Omental fat pad (tissue), 4 donors: ENCODE results near the gene NOL8. TPM values are rescaled to one million over a fixed set of nuclear protein-coding genes. Genes with fewer than 3 reads are reported as not detected.

Experiments
- ATAC-seq: fragments of 150-250 bp; one replicate; pipeline ENCODE4 v1.9.1; 2016; ENCODE audit warnings: mild to moderate bottlenecking, moderate library complexity; ENCODE audit not compliant: low FRiP score
- DNase-seq: peaks from one replicate; pipeline ENCODE4 v3.0.0-alpha.2; 2019; ENCODE audit warnings: low spot score
- total RNA-seq, 4 donors: library from RNA; depleted of rRNA; stranded (reverse); fragments of >200 nt; gene quantifications; one replicate each; pipeline ENCODE4 v1.1.0, GENCODE V29; 2016
- TF ChIP-seq, protein P1 (sequence below), 3 donors: fragments of 450-650 bp; IDR thresholded peaks; one replicate each; pipeline ENCODE4 v1.5.1; 2016 to 2017; ENCODE audit warnings: antibody characterized with exemption in 3 of 3, mild to moderate bottlenecking in 3 of 3, moderate library complexity in 2 of 3

NOL8 gene
- total RNA-seq, 4 donors from 2014 or later, result 25.2 to 49.1 (median 34.7) TPM

GRCh38 chr9:92295827-92296258 lies 29.3 kb downstream of the NOL8 start:
- DNase-seq (no peak), ATAC-seq (no peak)
- TF ChIP-seq, protein P1, sequence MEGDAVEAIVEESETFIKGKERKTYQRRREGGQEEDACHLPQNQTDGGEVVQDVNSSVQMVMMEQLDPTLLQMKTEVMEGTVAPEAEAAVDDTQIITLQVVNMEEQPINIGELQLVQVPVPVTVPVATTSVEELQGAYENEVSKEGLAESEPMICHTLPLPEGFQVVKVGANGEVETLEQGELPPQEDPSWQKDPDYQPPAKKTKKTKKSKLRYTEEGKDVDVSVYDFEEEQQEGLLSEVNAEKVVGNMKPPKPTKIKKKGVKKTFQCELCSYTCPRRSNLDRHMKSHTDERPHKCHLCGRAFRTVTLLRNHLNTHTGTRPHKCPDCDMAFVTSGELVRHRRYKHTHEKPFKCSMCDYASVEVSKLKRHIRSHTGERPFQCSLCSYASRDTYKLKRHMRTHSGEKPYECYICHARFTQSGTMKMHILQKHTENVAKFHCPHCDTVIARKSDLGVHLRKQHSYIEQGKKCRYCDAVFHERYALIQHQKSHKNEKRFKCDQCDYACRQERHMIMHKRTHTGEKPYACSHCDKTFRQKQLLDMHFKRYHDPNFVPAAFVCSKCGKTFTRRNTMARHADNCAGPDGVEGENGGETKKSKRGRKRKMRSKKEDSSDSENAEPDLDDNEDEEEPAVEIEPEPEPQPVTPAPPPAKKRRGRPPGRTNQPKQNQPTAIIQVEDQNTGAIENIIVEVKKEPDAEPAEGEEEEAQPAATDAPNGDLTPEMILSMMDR (IDR thresholded peaks at IDR 0.05), result no peak

DNA sequence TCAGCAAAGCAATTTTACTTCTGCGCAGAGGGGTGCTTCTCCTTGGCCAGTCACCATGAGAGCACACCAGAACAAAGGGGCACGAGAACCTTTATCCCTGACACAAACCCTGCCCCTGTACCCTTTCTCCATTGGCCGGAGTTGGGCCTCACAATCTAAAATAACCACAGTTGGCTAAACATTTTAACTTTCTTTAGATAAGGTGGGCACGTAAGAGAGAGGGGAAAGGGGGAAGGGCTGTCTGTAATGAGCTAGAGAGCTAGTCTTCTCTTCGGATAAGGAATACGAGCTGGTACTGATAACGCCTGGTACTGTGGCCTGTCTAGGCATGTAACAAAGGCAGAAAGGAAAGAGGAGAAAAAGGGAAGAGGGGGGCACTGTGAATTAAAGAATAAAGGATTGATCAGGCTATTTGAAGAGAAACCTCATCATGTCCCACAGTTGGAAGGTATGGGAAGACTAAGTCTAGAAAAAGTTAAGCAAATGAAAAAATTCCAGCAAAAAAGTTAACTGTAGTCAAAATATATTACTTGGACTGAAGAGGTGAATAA lies 29.8 kb downstream of the NOL8 start:
- TF ChIP-seq, protein P1 (IDR thresholded peaks at IDR 0.05), result no peak
- ATAC-seq (no peak), DNase-seq (no peak)

GRCh38 chr9:92294297-92294676 lies 30.9 kb downstream of the NOL8 start:
- ATAC-seq (peak; percentile 15), DNase-seq (no peak)
- TF ChIP-seq, protein P1 (IDR thresholded peaks at IDR 0.05), result no peak

- TF ChIP-seq, protein P1 (IDR thresholded peaks at IDR 0.05), result no peak
- peak; percentile 98 for ATAC-seq
- DNase-seq, result peak; percentile 99
Measured at GRCh38 chr9:92293452-92294296, 31.5 kb downstream of the NOL8 start, which contains the start of gene IARS1. Gene IARS1 (minus strand): TSS chr9:92293697. CDS start chr9:92289419, 4,278 bp downstream.

- ATAC-seq, result no peak
- no peak for DNase-seq
- TF ChIP-seq, protein P1 (IDR thresholded peaks at IDR 0.05), result no peak
Measured at GRCh38 chr9:92293075-92293354, 32.1 kb downstream of the NOL8 start.

DNA sequence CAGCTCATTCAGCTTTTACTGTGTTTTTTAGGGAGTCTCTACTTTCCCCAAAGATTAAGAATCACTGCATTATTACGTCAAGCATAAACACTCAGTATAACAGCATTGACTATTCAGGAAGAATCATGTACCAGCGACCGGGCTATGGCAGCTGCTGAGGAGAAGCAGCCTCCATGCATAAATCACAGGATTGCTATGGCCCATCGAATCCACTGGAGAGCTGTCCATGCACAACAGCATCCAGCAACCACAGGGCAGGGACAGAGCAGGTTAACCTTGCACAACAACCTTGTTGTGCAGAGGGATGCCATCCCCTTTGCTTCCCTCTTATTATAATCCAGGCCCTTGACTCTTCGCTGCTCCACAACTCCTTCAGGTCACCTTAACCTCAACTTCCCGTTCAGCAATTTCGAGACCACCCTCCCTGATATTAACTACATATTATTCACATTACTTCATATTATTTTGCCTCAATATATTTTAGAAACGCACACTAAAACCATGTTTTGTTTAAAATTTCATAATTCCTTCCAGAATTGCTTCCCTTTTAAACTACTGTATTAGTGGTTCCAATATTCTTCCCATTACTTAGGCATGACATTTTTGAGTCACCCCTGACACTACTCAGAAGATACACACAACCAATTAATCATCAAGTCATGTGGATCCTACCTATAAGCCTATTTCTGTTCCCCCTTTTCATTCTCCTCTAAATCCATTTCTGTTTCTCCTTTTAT lies 32.6 kb downstream of the NOL8 start:
- TF ChIP-seq, protein P1 (IDR thresholded peaks at IDR 0.05), result no peak
- no peak for DNase-seq
- ATAC-seq, result no peak
